BLaER1 (cell line): ENCODE results near the gene DYRK1A.

ENCODE experiments used
- H3K27ac ChIP-seq: shearing (Covaris generic); formaldehyde crosslinking; 2 replicates; pipeline ENCODE4 v1.8.1; 2022
- H3K27me3 ChIP-seq: shearing (Covaris generic); formaldehyde crosslinking; 2 replicates; pipeline ENCODE4 v1.8.1; 2022
- H3K36me3 ChIP-seq: shearing (Covaris generic); formaldehyde crosslinking; 2 replicates; pipeline ENCODE4 v1.8.1; 2022
- H3K4me1 ChIP-seq: shearing (Covaris generic); formaldehyde crosslinking; 2 replicates; pipeline ENCODE4 v1.8.1; 2022
- H3K4me2 ChIP-seq: shearing (Covaris generic); formaldehyde crosslinking; 2 replicates; pipeline ENCODE4 v1.8.1; 2022
- H3K4me3 ChIP-seq: shearing (Covaris generic); formaldehyde crosslinking; 2 replicates; pipeline ENCODE4 v1.8.1; 2022
- H3K9ac ChIP-seq: shearing (Covaris generic); formaldehyde crosslinking; 2 replicates; pipeline ENCODE4 v1.8.1; 2022
- H3K9me3 ChIP-seq: shearing (Covaris generic); formaldehyde crosslinking; 2 replicates; pipeline ENCODE4 v1.8.1; 2022
- H4K20me1 ChIP-seq: shearing (Covaris generic); formaldehyde crosslinking; 2 replicates; pipeline ENCODE4 v1.8.1; 2022
- Cebpa-rat ChIP-seq: shearing (Covaris generic); IDR thresholded peaks from 2 replicates; pipeline ENCODE4 v1.8.1; 2022

The DYRK1A gene

GRCh38 chr21:37339552-37339939 lies 27.0 kb upstream of the DYRK1A start:
- Histone ChIP-seq H3K4me2 (no peak overlapping the region), H3K27ac (no peak overlapping the region)
- TF ChIP-seq Cebpa-rat = no peak

DNA sequence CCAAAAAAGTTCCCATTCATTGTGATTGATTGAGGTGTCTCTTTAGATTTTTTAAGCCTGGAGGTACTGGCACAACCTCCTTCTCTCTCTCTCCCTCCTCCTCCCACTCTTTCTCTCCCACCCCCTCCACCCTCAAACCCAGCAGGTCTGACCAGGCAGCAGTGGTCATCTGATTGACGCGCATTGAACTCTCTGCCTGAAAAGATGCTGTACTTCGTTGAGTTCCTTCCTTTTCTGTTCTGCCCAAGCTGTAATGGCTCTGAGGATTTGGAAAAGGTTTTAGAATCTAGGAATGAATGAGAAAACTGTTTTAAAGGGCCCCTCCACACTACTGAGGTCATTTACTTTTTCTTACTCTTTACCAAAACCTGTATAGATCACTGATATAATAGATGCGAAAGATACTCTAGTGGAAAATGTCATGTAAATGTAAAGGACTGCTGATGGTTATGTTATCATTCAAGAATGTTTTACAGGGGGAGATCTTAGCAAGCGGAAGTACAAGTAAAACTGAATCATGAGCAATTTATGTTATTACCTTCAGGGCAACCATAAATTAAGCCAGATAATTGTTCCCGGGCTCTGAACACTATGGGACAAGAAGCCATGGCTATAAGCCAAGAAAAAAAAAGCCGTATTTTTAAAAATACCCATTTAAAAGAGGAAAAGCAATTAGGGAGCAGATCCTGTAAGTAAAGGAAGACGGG lies 25.2 kb upstream of the DYRK1A start:
- H3K27ac ChIP-seq = no peak overlapping the region
- no peak overlapping the region for H3K4me2 ChIP-seq
- no peaks in the 10 kb centered on the region for H4K20me1 ChIP-seq

More at GRCh38 chr21:37339552-37339939, 27.0 kb upstream of the DYRK1A start:
- no peaks in the 10 kb centered on the region for H3K36me3 ChIP-seq
- no peaks in the 10 kb centered on the region for H3K27me3 ChIP-seq
- peaks cover 25% of the 10 kb centered on the region for H3K9me3 ChIP-seq
- peaks cover 6% of the 10 kb centered on the region for H3K4me1 ChIP-seq
- no peaks in the 10 kb centered on the region for H4K20me1 ChIP-seq
- no peak overlapping the region for H3K4me3 ChIP-seq
- H3K9ac ChIP-seq = no peak overlapping the region

DNA sequence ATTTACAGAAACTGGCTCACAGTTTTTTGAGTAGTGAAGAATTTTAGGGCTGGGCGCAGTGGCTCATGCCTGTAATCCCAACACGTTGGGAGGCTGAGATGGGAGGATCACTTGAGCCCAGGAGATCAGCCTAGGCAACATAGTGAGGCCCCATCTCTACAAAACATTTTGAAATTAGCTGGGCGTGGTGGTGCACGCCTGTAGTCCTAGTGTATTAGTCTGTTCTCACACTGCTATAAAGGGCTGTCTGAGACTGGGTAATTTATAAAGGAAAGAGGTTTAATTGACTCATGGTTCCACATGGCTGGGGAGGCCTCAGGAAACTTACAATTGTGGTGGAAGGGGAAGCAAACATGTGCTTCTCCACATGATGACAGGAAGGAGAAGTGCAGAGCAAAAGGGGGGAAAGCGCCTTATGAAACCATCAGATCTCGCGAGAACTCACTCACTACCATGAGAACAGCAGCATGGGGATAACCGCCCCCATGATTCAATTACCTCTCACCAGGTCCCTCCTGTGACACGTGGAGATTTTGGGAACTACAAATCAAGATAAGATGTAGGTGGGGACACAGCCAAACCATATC lies 24.4 kb upstream of the DYRK1A start:
- TF ChIP-seq Cebpa-rat = no peak
- Histone ChIP-seq H4K20me1 (no peaks in the 10 kb centered on the region), H3K27ac (no peak overlapping the region), H3K4me3 (no peak overlapping the region), H3K9me3 (peaks cover 30% of the 10 kb centered on the region), H3K4me1 (peaks cover 14% of the 10 kb centered on the region), H3K9ac (no peak overlapping the region), H3K4me2 (no peak overlapping the region), H3K36me3 (no peaks in the 10 kb centered on the region), H3K27me3 (no peaks in the 10 kb centered on the region)

More for the DNA sequence above, 25.2 kb upstream of the DYRK1A start:
- TF ChIP-seq Cebpa-rat = no peak
- H3K4me3 ChIP-seq = no peak overlapping the region
- no peak overlapping the region for H3K9ac ChIP-seq
- H3K9me3 ChIP-seq = peaks cover 25% of the 10 kb centered on the region
- peaks cover 14% of the 10 kb centered on the region for H3K4me1 ChIP-seq
- H3K36me3 ChIP-seq = no peaks in the 10 kb centered on the region
- no peaks in the 10 kb centered on the region for H3K27me3 ChIP-seq

- no peaks in the 10 kb centered on the region for H4K20me1 ChIP-seq
- TF ChIP-seq Cebpa-rat = no peak
Measured at GRCh38 chr21:37346841-37347430, 19.6 kb upstream of the DYRK1A start.

GRCh38 chr21:37348664-37349063 lies 17.9 kb upstream of the DYRK1A start:
- Histone ChIP-seq H4K20me1 (no peaks in the 10 kb centered on the region), H3K27me3 (no peaks in the 10 kb centered on the region), H3K4me2 (no peak overlapping the region), H3K36me3 (no peaks in the 10 kb centered on the region; the same call in 1 of the 2 replicates), H3K9ac (no peak overlapping the region), H3K4me1 (peaks cover 14% of the 10 kb centered on the region), H3K9me3 (peaks cover 51% of the 10 kb centered on the region), H3K4me3 (no peak overlapping the region), H3K27ac (no peak overlapping the region)
- TF ChIP-seq Cebpa-rat = no peak

More at GRCh38 chr21:37346841-37347430, 19.6 kb upstream of the DYRK1A start:
- H3K4me1 ChIP-seq = peaks cover 14% of the 10 kb centered on the region
- H3K4me2 ChIP-seq = no peak overlapping the region
- H3K36me3 ChIP-seq = no peaks in the 10 kb centered on the region; the same call in 1 of the 2 replicates
- no peak overlapping the region for H3K27ac ChIP-seq
- no peak overlapping the region for H3K9ac ChIP-seq
- H3K27me3 ChIP-seq = no peaks in the 10 kb centered on the region
- H3K9me3 ChIP-seq = peaks cover 64% of the 10 kb centered on the region
- no peak overlapping the region for H3K4me3 ChIP-seq

DNA sequence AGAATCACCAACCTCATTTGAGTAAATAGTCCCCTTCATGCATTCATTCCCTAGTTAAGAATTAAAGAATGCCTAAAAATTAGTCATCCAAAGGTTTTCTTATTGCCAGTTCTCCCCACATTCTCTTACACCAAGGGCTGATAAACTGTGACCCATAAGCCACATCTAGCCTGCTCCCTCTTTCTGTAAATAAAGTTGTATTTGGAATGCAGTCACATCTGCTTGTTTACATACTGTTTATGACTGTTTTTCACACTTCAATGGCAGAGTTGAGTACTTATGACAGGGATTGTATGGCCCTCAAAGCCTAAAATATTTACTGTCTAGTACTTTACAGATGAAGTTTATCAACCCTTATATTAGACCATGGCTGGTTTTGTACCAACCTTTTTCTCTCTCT lies 16.1 kb upstream of the DYRK1A start:
- Histone ChIP-seq H3K27me3 (no peaks in the 10 kb centered on the region), H3K36me3 (no peaks in the 10 kb centered on the region; the same call in 1 of the 2 replicates), H3K4me2 (no peak overlapping the region), H3K27ac (no peak overlapping the region), H4K20me1 (no peaks in the 10 kb centered on the region), H3K9me3 (peaks cover 46% of the 10 kb centered on the region), H3K4me3 (no peak overlapping the region), H3K9ac (no peak overlapping the region), H3K4me1 (no peaks in the 10 kb centered on the region)
- TF ChIP-seq Cebpa-rat = no peak

DNA sequence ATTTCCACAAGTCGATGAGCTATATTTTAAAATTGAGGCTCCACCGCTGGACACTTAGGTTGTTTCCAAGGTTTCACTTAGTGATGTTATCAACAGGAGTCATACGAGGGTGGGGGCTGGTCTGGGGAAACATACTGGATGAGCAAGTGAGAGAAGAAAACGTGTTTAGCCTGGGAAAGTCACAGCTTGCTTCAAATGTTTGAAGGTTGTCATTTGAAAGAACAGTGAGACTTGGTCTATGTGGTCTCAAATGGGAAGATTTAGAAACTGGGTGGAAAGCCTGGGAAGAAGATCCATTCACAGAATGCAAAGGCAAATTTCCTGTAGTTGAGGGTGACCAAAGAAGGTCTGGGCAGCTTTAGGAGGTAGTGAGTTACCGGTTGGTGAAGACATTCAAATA lies 9.9 kb upstream of the DYRK1A start:
- H3K27me3 ChIP-seq = no peaks in the 10 kb centered on the region
- H3K4me2 ChIP-seq = no peak overlapping the region
- H3K9me3 ChIP-seq = peaks cover 15% of the 10 kb centered on the region; the same call in 1 of the 2 replicates
- H3K4me1 ChIP-seq = peaks cover 11% of the 10 kb centered on the region
- no peak overlapping the region for H3K27ac ChIP-seq
- no peak overlapping the region for H3K4me3 ChIP-seq
- no peak overlapping the region for H3K9ac ChIP-seq
- no peaks in the 10 kb centered on the region for H4K20me1 ChIP-seq
- TF ChIP-seq Cebpa-rat = no peak
- no peaks in the 10 kb centered on the region for H3K36me3 ChIP-seq

GRCh38 chr21:37357691-37358090 lies 8.9 kb upstream of the DYRK1A start:
- Histone ChIP-seq H3K27ac (no peak overlapping the region), H3K9ac (no peak overlapping the region), H3K27me3 (no peaks in the 10 kb centered on the region), H3K36me3 (no peaks in the 10 kb centered on the region), H3K4me3 (no peak overlapping the region), H3K4me1 (peaks cover 11% of the 10 kb centered on the region), H4K20me1 (no peaks in the 10 kb centered on the region), H3K9me3 (0 out of 2 replicates have a peak, but pooled peaks cover 9% of the 10 kb centered on the region), H3K4me2 (no peak overlapping the region)
- no peak for TF ChIP-seq Cebpa-rat

- Histone ChIP-seq H3K9ac (no peak overlapping the region), H3K27ac (no peak overlapping the region), H3K4me1 (peaks cover 11% of the 10 kb centered on the region), H3K27me3 (no peaks in the 10 kb centered on the region), H3K36me3 (no peaks in the 10 kb centered on the region), H3K4me3 (no peak overlapping the region), H3K9me3 (0 out of 2 replicates have a peak, but pooled peaks cover 9% of the 10 kb centered on the region), H4K20me1 (no peaks in the 10 kb centered on the region), H3K4me2 (peak overlapping the region; percentile 39)
- no peak for TF ChIP-seq Cebpa-rat
Measured at GRCh38 chr21:37358397-37358796, 8.2 kb upstream of the DYRK1A start.

DNA sequence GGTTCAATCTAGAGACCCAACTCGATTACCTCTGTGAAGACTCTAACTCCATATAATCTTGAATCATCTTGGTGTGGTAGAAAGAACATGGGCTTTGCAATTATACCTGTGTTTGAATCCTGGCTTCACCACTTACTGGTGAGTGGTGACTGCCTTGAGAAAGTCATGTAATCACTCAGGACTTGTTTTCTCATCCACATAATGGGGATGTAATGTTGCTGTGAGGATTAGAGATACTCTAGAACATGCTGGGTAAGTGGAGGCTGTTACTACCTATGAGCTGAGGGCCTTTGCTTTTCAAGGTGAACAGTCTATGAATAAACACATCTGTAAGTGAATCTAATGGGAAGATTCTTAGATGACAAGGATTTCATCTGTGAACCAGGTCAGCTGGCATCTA lies 2.6 kb upstream of the DYRK1A start:
- H3K36me3 ChIP-seq = no peaks in the 10 kb centered on the region
- TF ChIP-seq Cebpa-rat = no peak
- no peak overlapping the region for H3K9ac ChIP-seq
- H3K4me2 ChIP-seq = no peak overlapping the region
- no peaks in the 10 kb centered on the region for H3K27me3 ChIP-seq
- H4K20me1 ChIP-seq = peaks cover 17% of the 10 kb centered on the region
- 0 out of 2 replicates have a peak, but pooled peaks cover 4% of the 10 kb centered on the region for H3K9me3 ChIP-seq
- H3K27ac ChIP-seq = no peak overlapping the region
- H3K4me1 ChIP-seq = peaks cover 15% of the 10 kb centered on the region
- H3K4me3 ChIP-seq = no peak overlapping the region
